HepG2 (cell line): ENCODE measurements around the gene CMTM1. TPM values are rescaled to one million over a fixed set of nuclear protein-coding genes. Genes with fewer than 3 reads are reported as not detected.

Experiments used
- ATAC-seq: fragments of 200-7000 bp; cut with Tn5 transposase; 3 replicates; pipeline ENCODE4 v1.9.1; 2020; ENCODE audit warnings: mild to moderate bottlenecking, moderate library complexity
- BruUV-seq: library from RNA; stranded (reverse); fragments of 400-500 nt; replicated peaks from 2 replicates; lab custom pipeline; 2021; lab: Mats Ljungman, UMichigan
- CTCF ChIA-PET: fragments of 300-600 bp; formaldehyde crosslinking; extraction: SDS; loops from one replicate; lab custom pipeline; 2021; ENCODE audit warnings: low total read pairs, inconsistent platforms, low intra/inter-chr PET ratio; lab: Yijun Ruan, JAX
- POLR2A ChIA-PET: fragments of 350-600 bp; sonication (Branson Sonifier 250); formaldehyde crosslinking; loops from one replicate; lab custom pipeline; 2020; ENCODE audit warnings: antibody characterized with exemption, inconsistent platforms; lab: Yijun Ruan, JAX
- DNase-seq: peaks from one replicate; pipeline ENCODE4 v3.0.0-alpha.2; 2015; ENCODE audit warnings: low spot score
- FAIRE-seq: peaks from 3 replicates; lab custom pipeline; 2011; peaks lifted over from hg19 to GRCh38; lab: Jason Lieb, UNC
- H2AFZ ChIP-seq: one replicate; pipeline ENCODE4 v1.6.1; 2011; ENCODE audit warnings: low read length, inconsistent platforms
- H3K27ac ChIP-seq: fragments of 300-600 bp; 3 replicates; pipeline ENCODE4 v1.8.0; 2011; ENCODE audit warnings: mixed run types, mild to moderate bottlenecking, mixed read lengths, low read length, inconsistent platforms; ENCODE audit not compliant: insufficient read depth; ENCODE audit errors: extremely low read length
- H3K27me3 ChIP-seq, 2 experiments: fragments of 200-600 bp in 1 of 2; 2 replicates in 1 of 2; 3 replicates in 1 of 2; pipeline versions ENCODE4 v1.6.0 to v1.8.0; 2011; ENCODE audit warnings: low read length in 2 of 2, mild to moderate bottlenecking in 2 of 2, moderate library complexity in 2 of 2, inconsistent platforms in 1 of 2; ENCODE audit not compliant: insufficient read depth in 2 of 2, control insufficient read depth in 1 of 2
- H3K36me3 ChIP-seq, 2 experiments: fragments of 200-600 bp in 1 of 2; replicated peaks in 1 of 2; 2 replicates in 1 of 2; 3 replicates in 1 of 2; pipeline versions ENCODE4 v1.5.1 to v1.8.0; 2011; ENCODE audit warnings: low read length in 2 of 2, inconsistent platforms in 1 of 2; ENCODE audit not compliant: insufficient read depth in 2 of 2, control insufficient read depth in 1 of 2
- H3K4me1 ChIP-seq: 2 replicates; pipeline ENCODE4 v1.5.1; 2012; ENCODE audit warnings: low read length, inconsistent platforms; ENCODE audit not compliant: insufficient read depth
- H3K4me2 ChIP-seq: 2 replicates; pipeline ENCODE4 v1.6.0; 2011; ENCODE audit warnings: low read depth, low read length, inconsistent platforms
- H3K4me3 ChIP-seq, 3 experiments: fragments of 200-600 bp in 1 of 3; sonication (generic), shearing (Covaris generic) in 1 of 3; replicated peaks in 1 of 3; 2 replicates each; pipeline ENCODE4 v1.5.1; 2011 to 2016; ENCODE audit warnings: low read length in 3 of 3, inconsistent platforms in 2 of 3, low read depth in 2 of 3, mild to moderate bottlenecking in 2 of 3, control low read depth in 1 of 3, mixed read lengths in 1 of 3; ENCODE audit not compliant: insufficient read depth in 1 of 3
- H3K79me2 ChIP-seq: one replicate; pipeline ENCODE4 v1.6.1; 2011; ENCODE audit warnings: low read length, inconsistent platforms; ENCODE audit not compliant: insufficient read depth
- H3K9ac ChIP-seq: 2 replicates; pipeline ENCODE4 v1.6.0; 2011; ENCODE audit warnings: mild to moderate bottlenecking, low read depth, low read length, inconsistent platforms; ENCODE audit not compliant: insufficient read depth
- H3K9me3 ChIP-seq: 2 replicates; pipeline ENCODE4 v1.5.1; 2012; ENCODE audit warnings: mild to moderate bottlenecking, low read length
- H4K20me1 ChIP-seq: 2 replicates; pipeline ENCODE4 v1.6.0; 2011; ENCODE audit warnings: inconsistent platforms, mild to moderate bottlenecking, low read length, moderate library complexity; ENCODE audit not compliant: insufficient read depth
- BRD4 ChIP-seq: sonication (generic); formaldehyde crosslinking; IDR thresholded peaks from 2 replicates; pipeline ENCODE4 v1.4.0; 2020; ENCODE audit warnings: missing genetic modification reagents
- DMAP1 ChIP-seq: IDR thresholded peaks from 2 replicates; pipeline ENCODE4 v1.6.1; 2016
- FOXC1 ChIP-seq: sonication (generic); formaldehyde crosslinking; IDR thresholded peaks from 2 replicates; pipeline ENCODE4 v1.8.0; 2022; ENCODE audit warnings: mild to moderate bottlenecking, missing genetic modification reagents, borderline replicate concordance
- HINFP ChIP-seq: sonication (generic); formaldehyde crosslinking; IDR thresholded peaks from 2 replicates; pipeline ENCODE4 v1.4.0; 2020; ENCODE audit warnings: low read depth, mild to moderate bottlenecking, missing genetic modification reagents
- HMGXB3 ChIP-seq: sonication (generic); formaldehyde crosslinking; IDR thresholded peaks from 2 replicates; pipeline ENCODE4 v1.4.0; 2020; ENCODE audit warnings: missing genetic modification reagents, borderline replicate concordance
- JUND ChIP-seq: sonication (generic); formaldehyde crosslinking; IDR thresholded peaks from 2 replicates; pipeline ENCODE4 v1.8.0; 2022; ENCODE audit warnings: mild to moderate bottlenecking, missing genetic modification reagents
- MYC ChIP-seq: sonication (generic); formaldehyde crosslinking; IDR thresholded peaks from 2 replicates; pipeline ENCODE4 v1.9.0; 2021; ENCODE audit warnings: missing genetic modification reagents, borderline replicate concordance
- NCOA1 ChIP-seq: sonication (generic); formaldehyde crosslinking; IDR thresholded peaks from 2 replicates; pipeline ENCODE4 v1.9.0; 2021; ENCODE audit warnings: missing genetic modification reagents
- POGZ ChIP-seq: sonication (generic); formaldehyde crosslinking; IDR thresholded peaks from 2 replicates; pipeline ENCODE4 v1.4.0; 2020; ENCODE audit warnings: mild to moderate bottlenecking, missing genetic modification reagents
- SMARCE1 ChIP-seq: fragments of 450-650 bp; IDR thresholded peaks from 2 replicates; pipeline ENCODE4 v1.6.1; 2017; ENCODE audit warnings: borderline replicate concordance
- THYN1 ChIP-seq: sonication (generic); formaldehyde crosslinking; IDR thresholded peaks from 2 replicates; pipeline ENCODE4 v1.8.1; 2023; ENCODE audit warnings: low read depth, mild to moderate bottlenecking, moderate library complexity, missing genetic modification reagents, borderline replicate concordance
- ZBTB49 ChIP-seq: sonication (generic); formaldehyde crosslinking; IDR thresholded peaks from 2 replicates; pipeline ENCODE4 v1.4.0; 2020; ENCODE audit warnings: missing genetic modification reagents, borderline replicate concordance
- ZC3H4 ChIP-seq: sonication (generic); formaldehyde crosslinking; IDR thresholded peaks from 2 replicates; pipeline ENCODE4 v1.4.0; 2020; ENCODE audit warnings: missing genetic modification reagents, borderline replicate concordance
- ZNF234 ChIP-seq: sonication (generic); formaldehyde crosslinking; conservative IDR thresholded peaks from 2 replicates; pipeline ENCODE4 v1.5.1; 2020; ENCODE audit warnings: mild to moderate bottlenecking, missing genetic modification reagents
- ZNF564 ChIP-seq: sonication (generic); formaldehyde crosslinking; IDR thresholded peaks from 2 replicates; pipeline ENCODE4 v1.8.1; 2023; ENCODE audit warnings: mild to moderate bottlenecking, missing genetic modification reagents
- WGBS: methylation state at CpG from one replicate; pipeline ENCODE4 v1.1.6; 2017; ENCODE audit warnings: low lambda C conversion rate; 5-methylcytosine and 5-hydroxymethylcytosine counted together
- in situ Hi-C: cut with HindIII; loops from 2 replicates; pipeline ENCODE4 v1.10.0; 2017; ENCODE audit warnings: low pct_unique_long_range_greater_than_20kb; ENCODE audit not compliant: extremely low pct_ligation_motif_present
- intact Hi-C: fragments of 100-400 bp; cut with micrococcal nuclease; formaldehyde crosslinking; loops from one replicate; pipeline ENCODE4 v1.10.0; 2022; ENCODE audit not compliant: unreplicated experiment
- polyA plus RNA-seq, 8 experiments: library from polyadenylated mRNA; depleted of rRNA in 3 of 8; stranded (reverse) in 7 of 8; unstranded in 1 of 8; fragments of >200 nt; fragmentation: Illumina TruSeq in 4 of 8; extraction: Trizol in 4 of 8; gene quantifications; 2 replicates each; pipeline versions ENCODE4 v1.2.1 to v1.2.3, GENCODE V29; 2011 to 2016; ENCODE audit warnings: low read depth in 4 of 8, missing spikeins in 1 of 8, mixed read lengths in 1 of 8; ENCODE audit not compliant: insufficient read depth in 1 of 8
- total RNA-seq, 5 experiments: library from RNA; depleted of rRNA; stranded (reverse); fragments of >200 nt; fragmentation: Illumina TruSeq; extraction: Trizol; gene quantifications; 2 replicates each; pipeline ENCODE4 v1.2.3, GENCODE V29; 2016; ENCODE audit warnings: low read depth in 1 of 5

CMTM1 gene
- total and polyA plus RNA-seq, 2 of the 13 experiments (the other 11 are each of a cell fraction or from before 2014, with no cell fraction given) = 1.7 to 2.9 TPM

DNA sequence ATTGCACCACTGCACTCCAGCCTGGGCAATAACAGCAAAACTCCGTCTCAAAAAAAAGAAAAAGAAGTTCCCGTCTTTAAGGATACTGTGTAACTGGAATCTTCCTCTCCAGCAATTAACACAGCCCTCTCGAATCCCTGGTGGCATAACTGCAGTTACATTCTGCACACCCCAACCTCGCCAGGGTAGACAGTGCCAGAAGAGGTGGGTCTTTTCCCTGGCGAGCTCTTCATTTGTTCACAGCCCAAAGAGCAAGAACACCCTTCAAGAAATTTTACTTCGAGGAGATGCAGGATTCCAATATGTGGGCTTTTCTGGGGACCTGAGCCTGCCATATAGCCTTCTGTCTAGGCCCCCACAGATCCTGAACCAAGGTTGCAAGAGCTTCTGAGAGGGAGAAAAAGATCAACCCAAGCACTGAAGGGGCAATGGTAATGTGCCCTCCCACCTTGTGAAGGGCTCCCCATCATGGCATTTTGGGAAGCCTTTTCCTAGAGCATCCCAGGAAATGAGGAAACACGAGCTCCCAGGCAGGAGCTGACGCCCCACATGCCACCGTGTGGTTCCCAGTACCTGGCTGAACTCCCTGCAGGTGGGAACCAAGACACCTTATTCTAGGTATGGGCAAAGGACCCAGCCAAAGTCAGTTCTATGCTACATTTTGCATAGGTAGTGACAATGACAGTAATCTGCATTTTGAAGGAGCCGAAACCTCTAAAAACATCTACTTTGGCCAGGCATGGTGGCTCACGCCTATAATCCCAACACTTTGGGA, 43.2 kb upstream of the CMTM1 start (continued):
- TF ChIP-seq HMGXB3 (CRISPR knock-in tag) = no peak
- TF ChIP-seq ZC3H4 (CRISPR knock-in tag) = no peak
- TF ChIP-seq JUND (CRISPR knock-in tag) = no peak
- TF ChIP-seq ZNF234 = no peak
- TF ChIP-seq, all 625 proteins: peak for 0

GRCh38 chr16:66523861-66524354, 42.3 kb upstream of the CMTM1 start:
- Histone ChIP-seq H3K4me1 (peaks cover 8% of the 10 kb centered on the region), H3K27me3 (no peaks in the 10 kb centered on the region), H4K20me1 (no peaks in the 10 kb centered on the region), H3K9ac (no peak overlapping the region), H3K4me2 (no peak overlapping the region), H3K79me2 (no peaks in the 10 kb centered on the region), H3K9me3 (no peaks in the 10 kb centered on the region), H3K36me3 (peaks cover 12 to 26% of the 10 kb centered on the region in 2 experiments), H3K4me3 (no peak overlapping the region), H3K27ac (no peak overlapping the region), H2AFZ (no peak overlapping the region)
- intact Hi-C loops = no loop called here
- DNase-seq (no peak), ATAC-seq (no peak), FAIRE-seq (no peak)
- in situ Hi-C loops = no loop called here
- 92% methylated on average over 9 of the region's 9 CpGs for WGBS
- POLR2A ChIA-PET = no interaction called here
- no TSS peak for BruUV-seq
- CTCF ChIA-PET = no interaction called here
- no peak for TF ChIP-seq NCOA1
- TF ChIP-seq DMAP1 (CRISPR knock-in tag) = no peak
- TF ChIP-seq MYC (CRISPR knock-in tag) = no peak
- no peak for TF ChIP-seq ZBTB49 (CRISPR knock-in tag)
- TF ChIP-seq THYN1 (CRISPR knock-in tag) = no peak
- TF ChIP-seq POGZ = no peak
- TF ChIP-seq SMARCE1 = no peak
- TF ChIP-seq BRD4 (CRISPR knock-in tag) = no peak
- no peak for TF ChIP-seq ZNF564 (CRISPR knock-in tag)
- no peak for TF ChIP-seq FOXC1 (CRISPR knock-in tag)
- no peak for TF ChIP-seq HINFP (CRISPR knock-in tag)
